HEK293 (cell line): ENCODE measurements around the gene SLC2A8.

Source experiments
- CTCF ChIA-PET: fragments of 350-600 bp; formaldehyde crosslinking; extraction: SDS; loops from one replicate; lab custom pipeline; 2021; ENCODE audit warnings: antibody characterized with exemption; lab: Yijun Ruan, JAX
- POLR2A ChIA-PET: fragments of 300-600 bp; formaldehyde crosslinking; extraction: SDS; loops from one replicate; lab custom pipeline; 2020; ENCODE audit warnings: antibody characterized with exemption, inconsistent platforms; lab: Yijun Ruan, JAX
- H3K27ac ChIP-seq: fragments of 200-500 bp; sonication (Bioruptor generic); 2 replicates; pipeline ENCODE4 v1.5.1; 2014; ENCODE audit warnings: low read depth, low read length, control low read depth, inconsistent platforms; ENCODE audit errors: extremely low read depth
- H3K36me3 ChIP-seq, 2 experiments: fragments of 200-500 bp in 1 of 2; sonication (Bioruptor generic) in 1 of 2; 1 replicate in 1 of 2; 2 replicates in 1 of 2; pipeline ENCODE4 v1.5.1; 2014 to 2017; ENCODE audit warnings: inconsistent platforms in 2 of 2, low read length in 2 of 2; ENCODE audit not compliant: control insufficient read depth in 2 of 2, insufficient read depth in 1 of 2
- H3K4me1 ChIP-seq: fragments of 200-500 bp; sonication (Bioruptor generic); 2 replicates; pipeline ENCODE4 v1.5.1; 2014; ENCODE audit warnings: mild to moderate bottlenecking, low read length, inconsistent platforms; ENCODE audit not compliant: control insufficient read depth, insufficient read depth
- H3K4me3 ChIP-seq: 2 replicates; pipeline ENCODE4 v1.5.1; 2011; ENCODE audit warnings: low read depth, mild to moderate bottlenecking, control low read depth, low read length, moderate library complexity
- H3K9me3 ChIP-seq: fragments of 200-500 bp; sonication (Bioruptor generic); 2 replicates; pipeline ENCODE4 v1.5.1; 2014; ENCODE audit warnings: low read depth, low read length, inconsistent platforms; ENCODE audit not compliant: control insufficient read depth, insufficient read depth
- GLI2 ChIP-seq: fragments of 450-650 bp; formaldehyde crosslinking; IDR thresholded peaks from 2 replicates; pipeline ENCODE4; 2017; ENCODE audit warnings: missing biosample characterization, missing genetic modification characterization, low read depth, borderline replicate concordance
- KLF16 ChIP-seq: fragments of 450-650 bp; formaldehyde crosslinking; IDR thresholded peaks from 2 replicates; pipeline ENCODE4 v1.5.1; 2017; ENCODE audit warnings: missing biosample characterization, missing genetic modification characterization
- KLF8 ChIP-seq: fragments of 450-650 bp; formaldehyde crosslinking; IDR thresholded peaks from 2 replicates; pipeline ENCODE4 v1.5.1; 2016; ENCODE audit warnings: missing biosample characterization, missing genetic modification characterization
- MYNN ChIP-seq: fragments of 450-650 bp; formaldehyde crosslinking; IDR thresholded peaks from 2 replicates; pipeline ENCODE4 v1.5.1; 2016; ENCODE audit warnings: missing biosample characterization, missing genetic modification characterization, borderline replicate concordance
- YY2 ChIP-seq: fragments of 450-650 bp; formaldehyde crosslinking; IDR thresholded peaks from 2 replicates; pipeline ENCODE4 v1.5.1; 2016; ENCODE audit warnings: missing biosample characterization, missing genetic modification characterization
- ZBTB20 ChIP-seq: fragments of 450-650 bp; formaldehyde crosslinking; IDR thresholded peaks from 2 replicates; pipeline ENCODE4 v1.5.1; 2016; ENCODE audit warnings: missing biosample characterization, missing genetic modification characterization
- ZBTB21 ChIP-seq: fragments of 450-650 bp; formaldehyde crosslinking; IDR thresholded peaks from 2 replicates; pipeline ENCODE4 v1.5.1; 2017; ENCODE audit warnings: missing biosample characterization, missing genetic modification characterization
- ZEB2 ChIP-seq: fragments of 450-650 bp; formaldehyde crosslinking; IDR thresholded peaks from 2 replicates; pipeline ENCODE4 v1.5.1; 2016; ENCODE audit warnings: missing biosample characterization, missing genetic modification characterization
- ZNF10 ChIP-seq: fragments of 450-650 bp; formaldehyde crosslinking; IDR thresholded peaks from 2 replicates; pipeline ENCODE4 v1.5.1; 2017; ENCODE audit warnings: missing biosample characterization, missing genetic modification characterization
- ZNF132 ChIP-seq: fragments of 450-650 bp; formaldehyde crosslinking; IDR thresholded peaks from 2 replicates; pipeline ENCODE4 v1.5.1; 2017; ENCODE audit warnings: missing biosample characterization, missing genetic modification characterization, borderline replicate concordance
- ZNF133 ChIP-seq: fragments of 450-650 bp; formaldehyde crosslinking; IDR thresholded peaks from 2 replicates; pipeline ENCODE4 v1.5.1; 2016; ENCODE audit warnings: missing biosample characterization, missing genetic modification characterization
- ZNF140 ChIP-seq: fragments of 450-650 bp; formaldehyde crosslinking; IDR thresholded peaks from 2 replicates; pipeline ENCODE4 v1.5.1; 2016; ENCODE audit warnings: missing biosample characterization, missing genetic modification characterization
- ZNF16 ChIP-seq: fragments of 450-650 bp; formaldehyde crosslinking; IDR thresholded peaks from 2 replicates; pipeline ENCODE4 v1.5.1; 2016; ENCODE audit warnings: low read depth, missing biosample characterization, missing genetic modification characterization
- ZNF211 ChIP-seq: fragments of 450-650 bp; formaldehyde crosslinking; IDR thresholded peaks from 2 replicates; pipeline ENCODE4 v1.5.1; 2016; ENCODE audit warnings: low read depth, missing biosample characterization, missing genetic modification characterization
- ZNF24 ChIP-seq: fragments of 450-650 bp; formaldehyde crosslinking; IDR thresholded peaks from 2 replicates; pipeline ENCODE4 v1.5.1; 2016; ENCODE audit warnings: missing biosample characterization, missing genetic modification characterization
- ZNF404 ChIP-seq: fragments of 450-650 bp; formaldehyde crosslinking; IDR thresholded peaks from 2 replicates; pipeline ENCODE4 v1.5.1; 2017; ENCODE audit warnings: missing biosample characterization, missing genetic modification characterization
- ZNF433 ChIP-seq: fragments of 450-650 bp; formaldehyde crosslinking; IDR thresholded peaks from 2 replicates; pipeline ENCODE4 v1.5.1; 2016; ENCODE audit warnings: missing biosample characterization, missing genetic modification characterization, low read depth
- ZNF610 ChIP-seq: fragments of 450-650 bp; formaldehyde crosslinking; IDR thresholded peaks from 2 replicates; pipeline ENCODE4 v1.5.1; 2016; ENCODE audit warnings: missing biosample characterization, missing genetic modification characterization, borderline replicate concordance
- ZNF670 ChIP-seq: fragments of 450-650 bp; formaldehyde crosslinking; IDR thresholded peaks from 2 replicates; pipeline ENCODE4 v1.5.1; 2016; ENCODE audit warnings: missing biosample characterization, missing genetic modification characterization, low read depth
- ZNF677 ChIP-seq: fragments of 450-650 bp; IDR thresholded peaks from 2 replicates; pipeline ENCODE4 v1.5.0; 2018; ENCODE audit warnings: missing biosample characterization, mild to moderate bottlenecking, missing genetic modification characterization, moderate library complexity
- ZNF701 ChIP-seq: fragments of 450-650 bp; formaldehyde crosslinking; IDR thresholded peaks from 2 replicates; pipeline ENCODE4 v1.5.1; 2016; ENCODE audit warnings: missing biosample characterization, missing genetic modification characterization
- ZNF776 ChIP-seq: fragments of 450-650 bp; formaldehyde crosslinking; IDR thresholded peaks from 2 replicates; pipeline ENCODE4 v1.5.0; 2017; ENCODE audit warnings: missing biosample characterization, missing genetic modification characterization, borderline replicate concordance
- ZNF830 ChIP-seq: fragments of 450-650 bp; IDR thresholded peaks from 2 replicates; pipeline ENCODE4 v1.5.0; 2018; ENCODE audit warnings: missing biosample characterization, missing genetic modification characterization, low read depth, mild to moderate bottlenecking, moderate library complexity
- ZSCAN16 ChIP-seq: fragments of 450-650 bp; formaldehyde crosslinking; IDR thresholded peaks from 2 replicates; pipeline ENCODE4 v1.5.1; 2016; ENCODE audit warnings: missing biosample characterization, missing genetic modification characterization
- ZSCAN23 ChIP-seq: fragments of 450-650 bp; formaldehyde crosslinking; IDR thresholded peaks from 2 replicates; pipeline ENCODE4 v1.5.1; 2016; ENCODE audit warnings: missing biosample characterization, missing genetic modification characterization
- TF ChIP-seq, protein P1 (sequence below): fragments of 450-650 bp; formaldehyde crosslinking; IDR thresholded peaks from 2 replicates; pipeline ENCODE4 v1.5.1; 2016; ENCODE audit warnings: missing biosample characterization, missing genetic modification characterization
- TF ChIP-seq, protein P2 (sequence below): fragments of 450-650 bp; formaldehyde crosslinking; IDR thresholded peaks from 2 replicates; pipeline ENCODE4 v1.5.1; 2017; ENCODE audit warnings: missing biosample characterization, missing genetic modification characterization
- TF ChIP-seq, protein P3 (sequence below): fragments of 450-650 bp; formaldehyde crosslinking; IDR thresholded peaks from 2 replicates; pipeline ENCODE4 v1.5.1; 2016; ENCODE audit warnings: missing biosample characterization, missing genetic modification characterization

The SLC2A8 gene

DNA sequence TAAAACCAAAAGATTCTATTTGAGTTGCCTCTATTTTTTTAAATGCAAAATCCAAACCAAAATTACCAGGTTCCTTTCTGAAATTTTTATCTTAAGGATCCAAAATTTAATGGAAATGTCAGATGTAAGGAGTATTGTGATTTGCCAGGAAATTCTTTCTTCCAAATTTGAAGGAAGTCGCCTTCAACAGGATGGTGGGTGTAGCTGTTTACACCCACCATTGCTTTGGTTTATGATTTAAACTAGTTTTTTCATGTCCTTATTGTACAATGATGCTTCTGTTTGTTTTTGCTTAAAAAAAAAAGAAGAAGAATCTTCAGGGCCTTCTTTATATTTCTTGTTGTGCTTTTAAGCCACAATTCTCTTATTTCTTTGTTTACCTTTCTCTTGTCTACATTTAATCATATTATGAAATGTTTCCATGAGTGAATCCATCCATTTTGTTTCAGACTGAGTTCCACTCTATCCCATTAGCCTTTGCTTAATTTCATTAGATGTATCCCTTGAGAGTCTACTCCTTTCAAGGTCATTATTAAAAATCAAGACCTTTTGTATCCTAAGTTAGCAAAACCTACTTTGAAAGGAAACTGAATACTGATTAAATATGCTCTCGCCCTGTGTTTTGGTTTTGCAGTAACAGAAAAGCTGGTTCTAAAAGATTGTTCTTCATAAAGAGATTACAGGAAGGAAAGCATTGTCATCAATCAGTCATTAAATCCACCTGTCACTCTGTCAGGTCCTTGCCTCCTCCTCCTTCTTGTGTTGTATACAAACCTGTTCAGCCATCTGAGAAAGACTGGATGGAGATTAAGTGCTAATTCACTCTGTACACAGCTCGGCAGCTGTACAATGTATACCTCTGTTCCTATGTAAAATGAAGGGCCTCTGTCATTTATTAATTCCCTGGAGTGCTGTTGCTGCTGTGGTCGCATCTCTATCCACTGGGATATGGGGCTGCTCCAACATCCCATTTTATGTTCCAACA is 45.5 kb upstream of the SLC2A8 start:
- Histone ChIP-seq H3K4me1 (no peaks in the 10 kb centered on the region), H3K4me3 (no peak overlapping the region), H3K9me3 (no peaks in the 10 kb centered on the region), H3K27ac (no peak overlapping the region), H3K36me3 (peaks cover 0 to 18% of the 10 kb centered on the region in 2 experiments; a peak in 2 of 3 replicates)
- ChIA-PET POLR2A (no interaction called here), CTCF (interaction anchor here (0.7 to 1.0 kb wide), 2 partner anchors 12 to 139 kb away, joined by 3 to 5 read pairs; no protein-coding TSS in a partner anchor)
- TF ChIP-seq ZNF140 (tag by site-specific recombination): no peak
- no peak for TF ChIP-seq KLF8 (tag by site-specific recombination)
- no peak for TF ChIP-seq ZNF16 (tag by site-specific recombination)
- TF ChIP-seq, protein P1, sequence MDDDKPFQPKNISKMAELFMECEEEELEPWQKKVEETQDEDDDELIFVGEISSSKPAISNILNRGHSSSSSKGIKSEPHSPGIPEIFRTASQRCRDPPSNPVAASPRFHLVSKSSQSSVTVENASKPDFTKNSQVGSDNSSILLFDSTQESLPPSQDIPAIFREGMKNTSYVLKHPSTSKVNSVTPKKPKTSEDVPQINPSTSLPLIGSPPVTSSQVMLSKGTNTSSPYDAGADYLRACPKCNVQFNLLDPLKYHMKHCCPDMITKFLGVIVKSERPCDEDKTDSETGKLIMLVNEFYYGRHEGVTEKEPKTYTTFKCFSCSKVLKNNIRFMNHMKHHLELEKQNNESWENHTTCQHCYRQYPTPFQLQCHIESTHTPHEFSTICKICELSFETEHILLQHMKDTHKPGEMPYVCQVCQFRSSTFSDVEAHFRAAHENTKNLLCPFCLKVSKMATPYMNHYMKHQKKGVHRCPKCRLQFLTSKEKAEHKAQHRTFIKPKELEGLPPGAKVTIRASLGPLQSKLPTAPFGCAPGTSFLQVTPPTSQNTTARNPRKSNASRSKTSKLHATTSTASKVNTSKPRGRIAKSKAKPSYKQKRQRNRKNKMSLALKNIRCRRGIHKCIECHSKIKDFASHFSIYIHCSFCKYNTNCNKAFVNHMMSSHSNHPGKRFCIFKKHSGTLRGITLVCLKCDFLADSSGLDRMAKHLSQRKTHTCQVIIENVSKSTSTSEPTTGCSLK: no peak
- TF ChIP-seq ZNF133 (tag by site-specific recombination): no peak
- TF ChIP-seq ZBTB21 (tag by site-specific recombination): no peak
- no peak for TF ChIP-seq MYNN (tag by site-specific recombination)
- TF ChIP-seq ZNF776: no peak
- no peak for TF ChIP-seq ZSCAN16
- no peak for TF ChIP-seq ZNF433
- no peak for TF ChIP-seq ZNF132 (tag by site-specific recombination)
- no peak for TF ChIP-seq ZNF830 (tag by site-specific recombination)
- no peak for TF ChIP-seq ZEB2 (tag by site-specific recombination)
- TF ChIP-seq ZSCAN23 (tag by site-specific recombination): no peak
- TF ChIP-seq ZNF677 (tag by site-specific recombination): no peak
- no peak for TF ChIP-seq ZNF404 (tag by site-specific recombination)
- no peak for TF ChIP-seq KLF16 (tag by site-specific recombination)

DNA sequence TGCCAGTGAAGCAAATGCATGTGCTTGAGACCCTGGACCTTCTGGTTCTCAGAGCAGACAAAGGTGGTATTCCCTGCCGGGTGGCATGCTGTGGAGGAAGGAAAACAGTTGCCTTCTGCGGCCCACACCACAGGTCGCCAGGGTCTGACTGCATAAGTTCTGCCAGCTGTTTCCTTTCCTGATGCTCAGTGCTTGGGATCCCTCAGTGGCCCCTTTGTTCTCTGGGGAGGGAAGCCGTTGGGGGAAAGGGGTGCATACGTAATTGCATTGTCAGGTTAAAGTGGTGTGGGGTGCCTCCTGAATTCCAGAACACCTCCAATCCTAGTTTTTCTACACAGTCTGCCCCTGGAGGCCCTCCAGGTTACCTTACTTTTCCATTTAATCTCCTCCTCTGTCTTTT is 43.1 kb upstream of the SLC2A8 start:
- Histone ChIP-seq H3K4me1 (no peaks in the 10 kb centered on the region), H3K9me3 (no peaks in the 10 kb centered on the region), H3K4me3 (no peak overlapping the region), H3K36me3 (peaks cover 0 to 28% of the 10 kb centered on the region in 2 experiments; a peak in 2 of 3 replicates), H3K27ac (no peak overlapping the region)
- CTCF ChIA-PET: no interaction called here
- POLR2A ChIA-PET: interaction anchor here (0.8 kb wide), 1 partner anchor 43 kb away, joined by 3 read pairs; the partner anchor contains the start of gene SLC2A8
- TF ChIP-seq, protein P2, sequence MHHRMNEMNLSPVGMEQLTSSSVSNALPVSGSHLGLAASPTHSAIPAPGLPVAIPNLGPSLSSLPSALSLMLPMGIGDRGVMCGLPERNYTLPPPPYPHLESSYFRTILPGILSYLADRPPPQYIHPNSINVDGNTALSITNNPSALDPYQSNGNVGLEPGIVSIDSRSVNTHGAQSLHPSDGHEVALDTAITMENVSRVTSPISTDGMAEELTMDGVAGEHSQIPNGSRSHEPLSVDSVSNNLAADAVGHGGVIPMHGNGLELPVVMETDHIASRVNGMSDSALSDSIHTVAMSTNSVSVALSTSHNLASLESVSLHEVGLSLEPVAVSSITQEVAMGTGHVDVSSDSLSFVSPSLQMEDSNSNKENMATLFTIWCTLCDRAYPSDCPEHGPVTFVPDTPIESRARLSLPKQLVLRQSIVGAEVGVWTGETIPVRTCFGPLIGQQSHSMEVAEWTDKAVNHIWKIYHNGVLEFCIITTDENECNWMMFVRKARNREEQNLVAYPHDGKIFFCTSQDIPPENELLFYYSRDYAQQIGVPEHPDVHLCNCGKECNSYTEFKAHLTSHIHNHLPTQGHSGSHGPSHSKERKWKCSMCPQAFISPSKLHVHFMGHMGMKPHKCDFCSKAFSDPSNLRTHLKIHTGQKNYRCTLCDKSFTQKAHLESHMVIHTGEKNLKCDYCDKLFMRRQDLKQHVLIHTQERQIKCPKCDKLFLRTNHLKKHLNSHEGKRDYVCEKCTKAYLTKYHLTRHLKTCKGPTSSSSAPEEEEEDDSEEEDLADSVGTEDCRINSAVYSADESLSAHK (tag by site-specific recombination): no peak
- TF ChIP-seq ZNF701 (tag by site-specific recombination) (no peak), YY2 (no peak), ZNF24 (no peak), ZNF10 (tag by site-specific recombination) (no peak), ZNF610 (tag by site-specific recombination) (no peak), ZBTB20 (tag by site-specific recombination) (no peak), ZNF211 (no peak), ZNF670 (tag by site-specific recombination) (no peak), GLI2 (tag by site-specific recombination) (no peak)
- TF ChIP-seq, protein P3, sequence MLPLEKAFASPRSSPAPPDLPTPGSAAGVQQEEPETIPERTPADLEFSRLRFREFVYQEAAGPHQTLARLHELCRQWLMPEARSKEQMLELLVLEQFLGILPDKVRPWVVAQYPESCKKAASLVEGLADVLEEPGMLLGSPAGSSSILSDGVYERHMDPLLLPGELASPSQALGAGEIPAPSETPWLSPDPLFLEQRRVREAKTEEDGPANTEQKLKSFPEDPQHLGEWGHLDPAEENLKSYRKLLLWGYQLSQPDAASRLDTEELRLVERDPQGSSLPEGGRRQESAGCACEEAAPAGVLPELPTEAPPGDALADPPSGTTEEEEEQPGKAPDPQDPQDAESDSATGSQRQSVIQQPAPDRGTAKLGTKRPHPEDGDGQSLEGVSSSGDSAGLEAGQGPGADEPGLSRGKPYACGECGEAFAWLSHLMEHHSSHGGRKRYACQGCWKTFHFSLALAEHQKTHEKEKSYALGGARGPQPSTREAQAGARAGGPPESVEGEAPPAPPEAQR (tag by site-specific recombination): no peak
